Subcutaneous adipose tissue (tissue), 4 donors: ENCODE measurements around the gene PACSIN2. TPM values are rescaled to one million over a fixed set of nuclear protein-coding genes. Genes with fewer than 3 reads are reported as not detected.

Experiments
- CTCF ChIP-seq: fragments of 450-650 bp; IDR thresholded peaks from one replicate; pipeline ENCODE4 v1.5.1; 2016; ENCODE audit warnings: low read depth, mild to moderate bottlenecking, control low read depth, antibody characterized with exemption, moderate library complexity
- total RNA-seq, 4 donors: library from RNA; depleted of rRNA; stranded (reverse); fragments of >200 nt; gene quantifications; one replicate each; pipeline ENCODE4 v1.1.0, GENCODE V29; 2016

The PACSIN2 gene
- total RNA-seq, 4 donors from 2014 or later: 36.5 to 45.8 (median 39.9) TPM

GRCh38 chr22:43017525-43018460 lies 2.8 kb upstream of the PACSIN2 start:
- TF ChIP-seq CTCF: no peak

GRCh38 chr22:43015677-43016042 lies 711 bp upstream of the PACSIN2 start:
- TF ChIP-seq CTCF: no peak

- no peak for TF ChIP-seq CTCF
Observed at GRCh38 chr22:43014316-43014868, 557 bp downstream of the PACSIN2 start.

GRCh38 chr22:43013355-43014315 lies 1.3 kb downstream of the PACSIN2 start:
- no peak for TF ChIP-seq CTCF

- no peak for TF ChIP-seq CTCF
Observed at GRCh38 chr22:43012390-43012789, 2.6 kb downstream of the PACSIN2 start.

GRCh38 chr22:43011079-43011478 lies 3.9 kb downstream of the PACSIN2 start:
- no peak for TF ChIP-seq CTCF
